Measurements from ENCODE around the gene DHCR7.
"Not testable (repeated sequence)": the region's sequence is repeated elsewhere in the genome, so short reads cannot be mapped to it uniquely, and the experiment has no call there.

Gene DHCR7

DNA sequence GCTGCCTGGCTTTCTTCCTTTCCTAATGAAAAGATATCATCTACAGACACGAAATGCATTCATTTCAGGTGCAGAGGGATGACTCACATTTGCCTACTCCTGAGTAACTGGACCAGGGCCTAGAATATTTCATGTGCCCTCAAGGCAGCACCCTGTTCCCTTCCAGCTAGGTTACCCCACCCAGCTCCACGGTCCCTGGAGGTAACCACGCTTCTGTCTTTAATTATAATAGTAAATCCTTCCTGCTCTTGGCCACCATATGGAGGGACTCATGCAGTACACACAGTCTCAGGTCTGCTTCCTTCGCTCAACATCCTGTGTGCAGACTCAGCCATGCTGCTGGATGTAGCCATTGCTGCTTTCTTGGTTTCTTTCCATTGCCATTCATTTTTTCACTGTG, 22.3 kb downstream of the DHCR7 start:
- no peaks in the 10 kb centered on the region for H3K27me3 ChIP-seq
- TF ChIP-seq Cebpa-rat (IDR thresholded peaks at IDR 0.05), result no peak

DNA sequence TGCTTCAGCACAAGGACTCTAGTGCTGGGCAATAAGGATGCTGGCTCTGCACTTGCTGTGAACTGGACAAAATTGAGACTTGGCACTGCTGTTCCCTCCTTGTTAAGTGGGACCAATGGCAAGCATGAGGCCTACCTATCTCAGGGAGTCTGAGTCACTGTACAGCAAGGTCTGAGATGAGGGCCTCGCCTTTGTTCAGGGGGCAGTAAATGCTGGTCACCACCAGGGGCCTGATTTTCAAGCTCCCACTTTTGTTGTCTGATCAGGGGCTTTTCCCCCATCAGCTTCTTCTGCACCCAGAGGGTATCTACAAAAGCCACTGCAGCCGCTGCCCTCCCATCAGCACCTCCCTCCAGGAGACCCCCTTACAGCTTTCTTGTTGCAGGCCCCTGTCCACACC, 22.8 kb downstream of the DHCR7 start:
- Histone ChIP-seq H3K4me2 (no peak overlapping the region), H4K20me1 (no peaks in the 10 kb centered on the region; a peak in 1 of 22 replicates)

More for the DNA sequence above, 22.3 kb downstream of the DHCR7 start:
- no peak overlapping the region for H3K27ac ChIP-seq
- peaks cover 0 to 10% (median 6%) of the 10 kb centered on the region in 10 experiments; a peak in 8 of 20 replicates for H3K4me1 ChIP-seq
- no peak overlapping the region for H3K4me2 ChIP-seq
- H3K4me3 ChIP-seq, result no peak overlapping the region
- H3K9ac ChIP-seq, result no peak overlapping the region
- no peaks in the 10 kb centered on the region for H3K36me3 ChIP-seq
- H4K20me1 ChIP-seq, result no peaks in the 10 kb centered on the region; a peak in 1 of 22 replicates
- no peaks in the 10 kb centered on the region; a peak in 1 of 22 replicates for H3K9me3 ChIP-seq (replicated peaks in 1 of 11)

DNA sequence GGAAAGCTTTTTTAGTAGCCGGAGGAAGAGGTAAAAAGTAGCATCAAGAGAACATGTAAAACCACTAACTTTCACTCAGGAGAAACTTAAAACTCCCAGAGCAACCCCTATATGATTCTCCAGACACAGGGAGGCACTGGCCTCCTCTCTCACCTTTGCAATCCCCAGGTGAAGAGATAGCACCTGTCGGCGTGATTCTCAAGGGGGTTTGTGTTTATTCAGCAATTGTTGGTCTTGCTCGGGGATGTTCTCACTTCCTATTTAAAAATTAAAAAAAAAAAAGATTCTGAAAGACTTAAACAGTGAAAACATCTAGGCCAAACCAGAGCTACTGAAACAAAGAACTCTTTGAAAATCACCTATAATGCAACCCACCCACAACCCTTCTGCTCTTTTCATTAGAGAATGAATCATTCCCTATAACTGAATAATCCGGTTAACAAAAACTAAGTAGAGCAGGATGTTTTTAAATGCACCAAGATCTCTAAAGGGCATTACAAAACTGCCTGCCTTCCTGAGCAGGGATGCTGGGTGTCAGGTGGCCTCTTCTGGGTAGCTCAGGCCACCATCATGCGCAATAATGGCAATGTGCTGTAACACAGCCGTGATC, 24.9 kb downstream of the DHCR7 start:
- no peak overlapping the region for H3K4me3 ChIP-seq
- H3K27ac ChIP-seq, result no peak overlapping the region
- no peaks in the 10 kb centered on the region for H3K27me3 ChIP-seq
- no peaks in the 10 kb centered on the region for H3K9me3 ChIP-seq (replicated peaks in 1 of 11)
- peaks cover 0 to 18% (median 7%) of the 10 kb centered on the region in 10 experiments; a peak in 8 of 20 replicates for H3K4me1 ChIP-seq
- no peak for TF ChIP-seq Cebpa-rat (IDR thresholded peaks at IDR 0.05)
- H3K36me3 ChIP-seq, result no peaks in the 10 kb centered on the region
- no peak overlapping the region for H3K9ac ChIP-seq
- peak overlapping the region in 7 of 11 experiments; percentile 10 to 28 (median 26); a peak in 6 of 22 replicates for H3K4me2 ChIP-seq
- no peaks in the 10 kb centered on the region; a peak in 1 of 22 replicates for H4K20me1 ChIP-seq

More for the DNA sequence above, 22.8 kb downstream of the DHCR7 start:
- Histone ChIP-seq H3K9me3 (replicated peaks in 1 of 11) (no peaks in the 10 kb centered on the region; a peak in 1 of 22 replicates), H3K27ac (no peak overlapping the region), H3K36me3 (no peaks in the 10 kb centered on the region), H3K4me3 (no peak overlapping the region), H3K4me1 (peaks cover 0 to 13% (median 7%) of the 10 kb centered on the region in 10 experiments; a peak in 8 of 20 replicates), H3K27me3 (no peaks in the 10 kb centered on the region), H3K9ac (no peak overlapping the region)
- TF ChIP-seq Cebpa-rat (IDR thresholded peaks at IDR 0.05), result no peak

DNA sequence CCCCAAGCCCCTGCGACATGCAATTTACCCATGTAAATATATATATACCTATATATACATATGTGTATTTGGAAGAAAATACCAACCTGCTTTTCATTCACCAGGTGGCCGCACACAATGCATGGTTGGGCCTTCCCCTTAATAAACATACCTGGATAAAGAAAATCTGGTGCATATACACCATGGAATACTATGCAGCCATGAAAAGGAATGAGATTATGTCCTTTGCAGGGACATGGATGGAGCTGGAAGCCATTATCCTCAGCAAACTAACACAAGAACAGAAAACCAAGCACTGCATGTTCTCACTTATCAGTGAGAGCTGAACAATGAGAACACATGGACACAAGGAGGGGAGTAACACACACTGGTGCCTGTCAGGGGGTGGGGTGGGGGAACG, 25.9 kb downstream of the DHCR7 start:
- not testable (repeated sequence) for H3K36me3 ChIP-seq; H3K9ac ChIP-seq; H3K9me3 ChIP-seq (replicated peaks in 1 of 11); H4K20me1 ChIP-seq; H3K4me2 ChIP-seq; H3K27ac ChIP-seq; H3K4me3 ChIP-seq; H3K27me3 ChIP-seq
- peaks cover 0 to 18% (median 7%) of the 10 kb centered on the region in 10 experiments; a peak in 8 of 20 replicates for H3K4me1 ChIP-seq

DNA sequence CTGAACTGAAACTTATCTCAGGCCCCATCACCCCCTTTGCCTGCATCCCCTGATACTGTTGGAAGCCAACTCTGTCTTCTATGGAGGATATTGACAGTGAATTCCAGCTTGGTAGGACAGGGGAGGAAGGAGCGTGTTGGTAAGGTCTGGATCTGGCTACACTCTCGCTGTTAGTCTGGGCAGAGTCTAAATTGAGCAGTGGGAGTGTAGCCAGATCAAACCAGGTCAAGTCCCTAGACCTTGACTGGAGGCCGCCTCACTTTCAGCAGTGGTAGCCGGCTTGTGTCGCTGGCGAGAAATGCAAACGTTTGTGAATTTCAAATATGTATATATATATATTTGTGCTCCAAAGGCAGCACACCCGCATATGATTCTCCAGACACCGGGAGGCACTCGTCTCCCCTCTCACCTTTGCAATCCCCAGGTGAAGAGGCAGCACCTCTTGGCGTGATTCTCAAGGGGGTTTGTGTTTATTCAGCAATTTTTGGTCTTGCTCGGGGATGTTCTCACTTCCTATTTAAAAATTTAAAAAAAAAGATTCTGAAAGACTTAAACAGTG, 26.7 kb downstream of the DHCR7 start:
- no peaks in the 10 kb centered on the region for H3K36me3 ChIP-seq
- H3K9me3 ChIP-seq (replicated peaks in 1 of 11), result no peaks in the 10 kb centered on the region
- H3K27ac ChIP-seq, result no peak overlapping the region
- peaks cover 0 to 18% (median 7%) of the 10 kb centered on the region in 10 experiments; a peak in 8 of 20 replicates for H3K4me1 ChIP-seq
- TF ChIP-seq Cebpa-rat (IDR thresholded peaks at IDR 0.05), result no peak
- H3K9ac ChIP-seq, result no peak overlapping the region
- H3K4me2 ChIP-seq, result no peak overlapping the region
- no peaks in the 10 kb centered on the region; a peak in 1 of 22 replicates for H4K20me1 ChIP-seq
- H3K4me3 ChIP-seq, result no peak overlapping the region
- no peaks in the 10 kb centered on the region for H3K27me3 ChIP-seq

DNA sequence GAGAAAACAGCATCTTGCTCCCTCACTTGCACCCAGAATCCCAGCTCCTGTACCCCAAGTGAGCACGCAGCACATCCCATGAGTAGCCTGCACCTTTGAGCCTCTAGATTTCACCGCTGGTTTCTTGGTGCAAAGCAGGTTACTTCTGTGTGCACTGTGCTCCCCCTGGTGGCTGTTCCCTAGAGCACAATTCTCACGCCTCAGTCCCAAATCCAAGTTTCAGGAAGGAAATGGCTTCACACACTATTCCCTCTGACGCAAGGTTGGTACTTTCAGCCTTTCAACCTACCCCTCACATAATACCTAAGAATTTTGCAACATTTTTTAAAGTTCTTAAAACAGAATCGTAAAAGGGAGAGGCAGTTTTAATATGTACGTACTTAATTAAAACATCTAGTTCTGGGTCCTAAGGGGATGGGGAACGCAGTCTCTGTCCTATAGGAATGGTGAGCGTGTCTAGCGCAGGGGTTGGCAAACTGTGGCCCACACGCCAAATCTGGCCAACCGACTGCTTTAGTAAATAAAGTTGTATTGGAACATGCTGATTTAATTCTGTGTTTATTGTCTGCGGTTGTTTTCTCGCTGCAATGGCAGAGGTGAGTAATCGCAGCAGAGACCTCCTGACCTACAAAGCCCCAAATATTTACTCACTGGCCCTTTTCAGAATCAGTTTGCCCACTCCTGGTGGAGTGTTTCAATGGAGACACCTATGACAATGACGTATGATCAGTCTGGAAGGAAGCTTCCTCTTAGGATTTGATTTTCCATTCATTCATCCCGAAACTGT, 27.5 kb downstream of the DHCR7 start:
- no peak overlapping the region for H3K9ac ChIP-seq
- no peaks in the 10 kb centered on the region for H3K36me3 ChIP-seq
- H3K4me3 ChIP-seq, result no peak overlapping the region
- no peak overlapping the region for H3K27ac ChIP-seq
- peaks cover 0 to 18% (median 7%) of the 10 kb centered on the region in 10 experiments; a peak in 8 of 20 replicates for H3K4me1 ChIP-seq
- no peak for TF ChIP-seq Cebpa-rat (IDR thresholded peaks at IDR 0.05)
- H3K4me2 ChIP-seq, result 0 out of 22 replicates have a peak overlapping the region, but pooled peaks of 1 of the 11 experiments have one; percentile 3
- H4K20me1 ChIP-seq, result no peaks in the 10 kb centered on the region; a peak in 1 of 22 replicates
- no peaks in the 10 kb centered on the region for H3K9me3 ChIP-seq (replicated peaks in 1 of 11)
- no peaks in the 10 kb centered on the region for H3K27me3 ChIP-seq

DNA sequence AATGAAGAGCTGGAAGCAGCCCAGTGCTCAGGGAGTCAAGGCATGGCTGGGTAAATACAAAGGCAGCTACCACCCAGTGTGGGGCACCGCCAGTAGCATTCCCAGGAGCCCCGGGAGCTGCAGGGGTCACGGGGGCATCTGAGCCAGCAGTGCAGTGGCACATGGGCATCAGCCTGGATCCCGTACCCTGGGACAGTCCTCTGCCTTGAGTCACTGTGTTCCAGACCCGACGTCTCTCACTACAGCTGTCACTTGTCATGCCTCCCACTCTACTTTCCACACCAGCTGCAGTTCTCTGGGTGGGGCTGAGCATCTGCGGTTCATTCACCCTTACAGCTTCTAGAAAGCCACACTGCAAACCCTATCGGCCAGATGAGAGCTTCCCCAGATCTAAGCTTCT, 29.6 kb downstream of the DHCR7 start:
- no peak overlapping the region for H3K4me2 ChIP-seq
- H3K27me3 ChIP-seq, result no peaks in the 10 kb centered on the region
- H3K4me1 ChIP-seq, result peaks cover 0 to 17% (median 7%) of the 10 kb centered on the region in 10 experiments; a peak in 8 of 20 replicates
- H3K4me3 ChIP-seq, result no peak overlapping the region
- no peaks in the 10 kb centered on the region for H3K9me3 ChIP-seq (replicated peaks in 1 of 11)
- no peaks in the 10 kb centered on the region; a peak in 1 of 22 replicates for H4K20me1 ChIP-seq
- no peak overlapping the region for H3K9ac ChIP-seq
- no peak for TF ChIP-seq Cebpa-rat (IDR thresholded peaks at IDR 0.05)
- H3K36me3 ChIP-seq, result no peaks in the 10 kb centered on the region
- H3K27ac ChIP-seq, result no peak overlapping the region

DNA sequence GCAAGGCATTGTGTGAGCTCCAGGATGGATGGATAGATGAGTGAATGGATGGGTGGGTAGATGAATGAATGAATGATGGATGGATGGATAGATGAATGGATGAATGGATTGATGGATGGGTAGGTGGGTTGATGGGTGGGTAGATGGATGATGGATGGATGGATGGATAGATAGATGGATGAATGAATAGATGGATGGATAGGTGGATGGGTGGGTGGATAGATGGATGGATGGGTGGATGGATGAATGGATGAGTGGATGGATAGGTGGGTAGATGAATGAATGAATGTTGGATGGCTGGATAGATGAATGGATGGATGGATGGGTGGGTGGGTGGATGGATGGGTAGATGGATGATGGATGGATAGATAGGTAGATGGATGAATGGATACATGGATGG, 33.5 kb downstream of the DHCR7 start:
- Histone ChIP-seq H4K20me1 (no peaks in the 10 kb centered on the region), H3K36me3 (no peaks in the 10 kb centered on the region), H3K27me3 (no peaks in the 10 kb centered on the region), H3K4me1 (peaks cover 0 to 5% (median 0%) of the 10 kb centered on the region in 10 experiments; a peak in 1 of 20 replicates), H3K9ac (no peak overlapping the region), H3K27ac (no peak overlapping the region), H3K9me3 (replicated peaks in 1 of 11) (no peaks in the 10 kb centered on the region), H3K4me2 (no peak overlapping the region), H3K4me3 (no peak overlapping the region)
- no peak for TF ChIP-seq Cebpa-rat (IDR thresholded peaks at IDR 0.05)

DNA sequence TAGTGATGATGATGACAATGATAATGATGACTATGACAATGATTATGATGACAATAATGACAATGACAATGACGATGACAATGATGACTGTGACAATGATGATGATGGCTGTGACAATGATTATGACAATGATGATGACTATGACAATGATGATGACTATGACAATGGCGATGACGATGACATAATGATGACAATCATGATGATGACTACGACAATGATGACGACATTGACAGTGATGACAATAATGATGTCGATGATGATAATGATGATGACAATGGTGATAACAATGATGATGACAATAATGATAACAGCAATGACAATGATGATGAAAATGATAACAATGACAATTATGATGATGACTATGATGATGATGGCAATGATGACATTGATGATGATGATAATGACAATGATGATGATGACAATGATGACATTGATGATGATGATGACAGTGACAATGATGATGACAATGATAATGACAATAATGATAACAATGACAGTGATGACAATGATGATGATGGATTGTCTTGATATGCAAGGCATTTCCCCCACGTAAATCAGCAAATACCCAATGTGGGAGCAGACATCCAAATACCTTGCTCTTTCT, 37.7 kb downstream of the DHCR7 start:
- no peak for TF ChIP-seq Cebpa-rat (IDR thresholded peaks at IDR 0.05)
- Histone ChIP-seq H4K20me1 (no peaks in the 10 kb centered on the region; a peak in 1 of 22 replicates), H3K9me3 (replicated peaks in 1 of 11) (no peaks in the 10 kb centered on the region), H3K4me2 (no peak overlapping the region), H3K27ac (no peak overlapping the region), H3K36me3 (no peaks in the 10 kb centered on the region), H3K4me1 (0 out of 20 replicates have a peak, but pooled peaks cover 0 to 7% (median 0%) of the 10 kb centered on the region in 10 experiments), H3K27me3 (no peaks in the 10 kb centered on the region), H3K4me3 (no peak overlapping the region), H3K9ac (no peak overlapping the region)

All from BLaER1 treated with 17β-estradiol and CSF1 and Interleukin-3, amounts not matched to agents 10 nM and 100 nM (cell line).